ENCODE measurements around the gene CFAP46.

CFAP46 gene

DNA sequence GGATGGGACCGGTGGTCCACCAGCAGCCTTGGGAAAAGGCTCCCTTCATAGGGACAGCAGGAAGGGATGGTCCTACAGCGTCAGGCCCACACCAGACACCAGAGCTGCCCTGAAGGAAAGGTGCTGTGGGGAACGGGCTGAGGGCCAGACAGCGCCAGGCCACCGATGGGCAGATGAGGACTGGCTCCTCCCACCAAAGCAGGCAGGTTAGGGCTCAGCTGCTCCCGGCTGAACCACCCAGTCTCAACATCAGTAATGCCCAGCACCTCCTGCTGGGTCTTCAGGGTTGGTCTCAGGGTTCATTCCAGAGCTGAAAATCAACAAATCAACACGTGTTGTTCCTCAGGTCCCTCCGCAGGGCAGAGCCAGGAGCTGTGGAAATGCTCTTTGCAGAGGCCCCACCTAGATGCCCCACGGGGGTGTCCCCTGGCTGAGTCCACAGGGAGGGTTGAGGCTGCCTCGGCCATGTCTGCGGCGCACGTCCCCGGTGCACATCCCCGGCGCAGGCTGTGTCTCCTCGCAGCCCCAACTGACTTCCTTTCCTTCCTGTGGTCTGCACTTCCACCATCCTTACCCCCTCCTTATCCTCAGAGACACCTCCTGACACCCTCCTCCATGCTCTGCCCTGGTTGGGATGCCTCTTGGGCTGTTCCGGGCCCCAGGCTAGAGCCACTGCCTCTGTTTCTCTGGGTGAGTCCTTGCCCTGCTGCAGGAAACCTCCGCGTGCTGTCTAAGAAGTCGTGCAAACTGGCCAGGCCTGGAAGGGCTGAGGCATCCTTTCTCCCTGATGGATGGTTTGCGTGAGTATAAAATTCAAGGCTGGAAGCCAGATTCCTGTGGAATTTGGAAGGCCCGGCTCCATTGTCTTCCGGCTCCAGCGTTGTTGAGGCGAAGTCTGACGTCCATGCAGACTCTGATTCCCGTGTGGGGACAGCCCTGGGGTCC is 32.8 kb upstream of the CFAP46 start:
- ATAC-seq = no peak
- no peak for TF ChIP-seq ZNF8 (CRISPR knock-in tag; IDR thresholded peaks at IDR 0.05)
- TF ChIP-seq PPARA (CRISPR knock-in tag; IDR thresholded peaks at IDR 0.05; ENCODE audit: borderline replicate concordance) = no peak
- TF ChIP-seq, protein P1, sequence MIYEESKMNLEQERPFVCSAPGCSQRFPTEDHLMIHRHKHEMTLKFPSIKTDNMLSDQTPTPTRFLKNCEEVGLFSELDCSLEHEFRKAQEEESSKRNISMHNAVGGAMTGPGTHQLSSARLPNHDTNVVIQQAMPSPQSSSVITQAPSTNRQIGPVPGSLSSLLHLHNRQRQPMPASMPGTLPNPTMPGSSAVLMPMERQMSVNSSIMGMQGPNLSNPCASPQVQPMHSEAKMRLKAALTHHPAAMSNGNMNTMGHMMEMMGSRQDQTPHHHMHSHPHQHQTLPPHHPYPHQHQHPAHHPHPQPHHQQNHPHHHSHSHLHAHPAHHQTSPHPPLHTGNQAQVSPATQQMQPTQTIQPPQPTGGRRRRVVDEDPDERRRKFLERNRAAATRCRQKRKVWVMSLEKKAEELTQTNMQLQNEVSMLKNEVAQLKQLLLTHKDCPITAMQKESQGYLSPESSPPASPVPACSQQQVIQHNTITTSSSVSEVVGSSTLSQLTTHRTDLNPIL (CRISPR knock-in tag; IDR thresholded peaks at IDR 0.05; ENCODE audit: low read depth) = no peak
- TF ChIP-seq BACH2 (CRISPR knock-in tag; IDR thresholded peaks at IDR 0.05; ENCODE audit: borderline replicate concordance) = no peak
- TF ChIP-seq TOX (CRISPR knock-in tag; IDR thresholded peaks at IDR 0.05; ENCODE audit: borderline replicate concordance) = no peak
- TF ChIP-seq ZFP3 (CRISPR knock-in tag; IDR thresholded peaks at IDR 0.05) = no peak
- TF ChIP-seq ISL1 (CRISPR knock-in tag; IDR thresholded peaks at IDR 0.05) = no peak
- TF ChIP-seq ARNTL (CRISPR knock-in tag; IDR thresholded peaks at IDR 0.05; ENCODE audit: borderline replicate concordance, low read depth) = no peak

DNA sequence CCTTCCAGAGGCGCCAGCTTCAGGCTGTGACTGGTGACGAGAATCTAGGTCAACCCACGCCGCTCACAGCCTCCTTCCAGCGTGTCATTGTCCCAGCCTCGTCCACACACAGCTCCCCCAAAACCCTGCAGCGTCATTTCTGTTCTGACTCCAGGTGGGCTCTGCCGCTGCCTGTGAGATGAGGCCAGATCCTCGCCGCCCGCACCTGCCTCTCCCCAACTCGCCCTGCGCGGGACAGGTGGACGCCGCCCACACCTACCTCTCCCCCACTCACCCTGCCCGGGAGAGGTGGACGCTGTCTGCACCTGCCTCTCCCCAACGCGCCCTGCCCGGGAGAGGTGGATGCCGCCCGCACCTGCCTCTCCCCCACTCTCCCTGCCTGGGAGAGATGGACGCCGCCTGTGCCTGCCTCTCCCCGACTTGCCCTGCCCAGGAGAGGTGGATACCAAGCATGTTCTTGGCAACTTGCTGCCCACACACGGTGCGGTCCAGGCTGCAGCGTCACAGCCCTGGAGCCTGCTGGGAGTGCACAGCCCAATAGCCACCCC is 32.0 kb upstream of the CFAP46 start:
- TF ChIP-seq, protein P2, sequence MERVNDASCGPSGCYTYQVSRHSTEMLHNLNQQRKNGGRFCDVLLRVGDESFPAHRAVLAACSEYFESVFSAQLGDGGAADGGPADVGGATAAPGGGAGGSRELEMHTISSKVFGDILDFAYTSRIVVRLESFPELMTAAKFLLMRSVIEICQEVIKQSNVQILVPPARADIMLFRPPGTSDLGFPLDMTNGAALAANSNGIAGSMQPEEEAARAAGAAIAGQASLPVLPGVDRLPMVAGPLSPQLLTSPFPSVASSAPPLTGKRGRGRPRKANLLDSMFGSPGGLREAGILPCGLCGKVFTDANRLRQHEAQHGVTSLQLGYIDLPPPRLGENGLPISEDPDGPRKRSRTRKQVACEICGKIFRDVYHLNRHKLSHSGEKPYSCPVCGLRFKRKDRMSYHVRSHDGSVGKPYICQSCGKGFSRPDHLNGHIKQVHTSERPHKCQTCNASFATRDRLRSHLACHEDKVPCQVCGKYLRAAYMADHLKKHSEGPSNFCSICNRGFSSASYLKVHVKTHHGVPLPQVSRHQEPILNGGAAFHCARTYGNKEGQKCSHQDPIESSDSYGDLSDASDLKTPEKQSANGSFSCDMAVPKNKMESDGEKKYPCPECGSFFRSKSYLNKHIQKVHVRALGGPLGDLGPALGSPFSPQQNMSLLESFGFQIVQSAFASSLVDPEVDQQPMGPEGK (CRISPR knock-in tag; IDR thresholded peaks at IDR 0.05; ENCODE audit: borderline replicate concordance) = no peak
- no peak for TF ChIP-seq ARNTL (CRISPR knock-in tag; IDR thresholded peaks at IDR 0.05; ENCODE audit: borderline replicate concordance, low read depth)
- TF ChIP-seq, protein P1 (CRISPR knock-in tag; IDR thresholded peaks at IDR 0.05; ENCODE audit: low read depth) = no peak
- no peak for TF ChIP-seq ZNF8 (CRISPR knock-in tag; IDR thresholded peaks at IDR 0.05)
- TF ChIP-seq CSDC2 (CRISPR knock-in tag; IDR thresholded peaks at IDR 0.05) = no peak
- no peak for TF ChIP-seq OSR1 (CRISPR knock-in tag; IDR thresholded peaks at IDR 0.05)
- no peak for TF ChIP-seq TCF4 (CRISPR knock-in tag; IDR thresholded peaks at IDR 0.05; ENCODE audit: borderline replicate concordance)
- TF ChIP-seq ESRRG (CRISPR knock-in tag; IDR thresholded peaks at IDR 0.05) = no peak
- TF ChIP-seq ZC3H10 (CRISPR knock-in tag; IDR thresholded peaks at IDR 0.05) = no peak
- no peak for TF ChIP-seq BACH2 (CRISPR knock-in tag; IDR thresholded peaks at IDR 0.05; ENCODE audit: borderline replicate concordance)
- TF ChIP-seq TSHZ2 (CRISPR knock-in tag; IDR thresholded peaks at IDR 0.05) = no peak
- no peak for TF ChIP-seq TOX (CRISPR knock-in tag; IDR thresholded peaks at IDR 0.05; ENCODE audit: borderline replicate concordance)
- TF ChIP-seq PPARA (CRISPR knock-in tag; IDR thresholded peaks at IDR 0.05; ENCODE audit: borderline replicate concordance) = no peak
- no peak for TF ChIP-seq GLIS3 (CRISPR knock-in tag; IDR thresholded peaks at IDR 0.05)
- TF ChIP-seq CSRNP3 (CRISPR knock-in tag; IDR thresholded peaks at IDR 0.05) = no peak
- no peak for TF ChIP-seq ZFP3 (CRISPR knock-in tag; IDR thresholded peaks at IDR 0.05)
- TF ChIP-seq ZNF565 (CRISPR knock-in tag; conservative IDR thresholded peaks at IDR 0.05; ENCODE audit: low read depth) = no peak
- no peak for TF ChIP-seq RARB (CRISPR knock-in tag; IDR thresholded peaks at IDR 0.05)
- ATAC-seq = no peak

GRCh38 chr10:132973903-132974241 is 31.5 kb upstream of the CFAP46 start:
- no peak for TF ChIP-seq CSRNP3 (CRISPR knock-in tag; IDR thresholded peaks at IDR 0.05)
- TF ChIP-seq OSR1 (CRISPR knock-in tag; IDR thresholded peaks at IDR 0.05) = no peak
- no peak for TF ChIP-seq ZC3H10 (CRISPR knock-in tag; IDR thresholded peaks at IDR 0.05)
- no peak for TF ChIP-seq TCF4 (CRISPR knock-in tag; IDR thresholded peaks at IDR 0.05; ENCODE audit: borderline replicate concordance)
- TF ChIP-seq ZFP3 (CRISPR knock-in tag; IDR thresholded peaks at IDR 0.05) = no peak
- no peak for TF ChIP-seq ARNTL (CRISPR knock-in tag; IDR thresholded peaks at IDR 0.05; ENCODE audit: borderline replicate concordance, low read depth)
- TF ChIP-seq ZFP30 (CRISPR knock-in tag; IDR thresholded peaks at IDR 0.05) = no peak
- no peak for TF ChIP-seq POU6F1 (CRISPR knock-in tag; IDR thresholded peaks at IDR 0.05; ENCODE audit: borderline replicate concordance, low read depth)
- TF ChIP-seq CSDC2 (CRISPR knock-in tag; IDR thresholded peaks at IDR 0.05) = no peak
- no peak for TF ChIP-seq GLIS3 (CRISPR knock-in tag; IDR thresholded peaks at IDR 0.05)
- no peak for ATAC-seq

All from SK-N-SH treated with all-trans-retinoic acid at 6 μM for 48 hours (cell line).